MM.1S (cell line): ENCODE results near the gene ZBTB2.

Source experiments
- DNase-seq: peaks from one replicate; pipeline ENCODE4 v3.0.0-alpha.2; 2015
- H2AFZ ChIP-seq: fragments of 300-600 bp; sonication (generic); 2 replicates; pipeline ENCODE4 v1.6.0; 2016; ENCODE audit warnings: antibody characterized with exemption, low read length
- H3F3A ChIP-seq: fragments of 300-600 bp; sonication (generic); 2 replicates; pipeline ENCODE4 v1.6.1; 2016; ENCODE audit warnings: mild to moderate bottlenecking, antibody characterized with exemption, low read length, moderate library complexity, mixed read lengths; ENCODE audit not compliant: insufficient read depth
- H3K27ac ChIP-seq: fragments of 300-600 bp; sonication (generic); 2 replicates; pipeline ENCODE4 v1.5.1; 2016; ENCODE audit warnings: mild to moderate bottlenecking, low read length
- H3K27me3 ChIP-seq: fragments of 300-600 bp; sonication (generic); replicated peaks from 2 replicates; pipeline ENCODE4 v1.6.0; 2016; ENCODE audit warnings: low read length; ENCODE audit not compliant: insufficient read depth
- H3K36me3 ChIP-seq: fragments of 300-600 bp; sonication (generic); replicated peaks from 2 replicates; pipeline ENCODE4 v1.6.1; 2016; ENCODE audit warnings: mild to moderate bottlenecking, low read length, mixed read lengths; ENCODE audit not compliant: insufficient read depth
- H3K4me1 ChIP-seq: fragments of 300-600 bp; sonication (generic); 2 replicates; pipeline ENCODE4 v1.6.1; 2016; ENCODE audit warnings: low read length, mixed read lengths
- H3K4me2 ChIP-seq: fragments of 300-600 bp; sonication (generic); 2 replicates; pipeline ENCODE4 v1.6.0; 2016; ENCODE audit warnings: low read depth, low read length
- H3K4me3 ChIP-seq: fragments of 300-600 bp; sonication (generic); 2 replicates; pipeline ENCODE4 v1.5.1; 2016; ENCODE audit warnings: low read length, mixed read lengths
- H3K79me2 ChIP-seq: fragments of 300-600 bp; sonication (generic); 2 replicates; pipeline ENCODE4 v1.6.1; 2016; ENCODE audit warnings: mixed run types, low read length, mixed read lengths
- H3K9ac ChIP-seq: fragments of 300-600 bp; sonication (generic); 2 replicates; pipeline ENCODE4 v1.6.1; 2016; ENCODE audit warnings: low read length, mixed read lengths
- H3K9me2 ChIP-seq: fragments of 300-600 bp; sonication (generic); replicated peaks from 2 replicates; pipeline ENCODE4 v1.6.1; 2016; ENCODE audit warnings: mild to moderate bottlenecking, low read length, mixed read lengths; ENCODE audit not compliant: insufficient read depth
- H3K9me3 ChIP-seq: fragments of 300-600 bp; sonication (generic); replicated peaks from 2 replicates; pipeline ENCODE4 v1.6.1; 2016; ENCODE audit warnings: mild to moderate bottlenecking, low read length, mixed read lengths; ENCODE audit not compliant: insufficient read depth
- H4K20me1 ChIP-seq: fragments of 300-600 bp; sonication (generic); 2 replicates; pipeline ENCODE4 v1.6.1; 2016; ENCODE audit warnings: mild to moderate bottlenecking, low read length, moderate library complexity, mixed read lengths; ENCODE audit not compliant: insufficient read depth
- EZH2 ChIP-seq: fragments of 300-600 bp; sonication (generic); optimal IDR thresholded peaks from 2 replicates; pipeline ENCODE3; 2017; ENCODE audit warnings: low read depth, mild to moderate bottlenecking, antibody characterized with exemption, low read length, mixed read lengths
- EZH2phosphoT487 ChIP-seq: fragments of 300-600 bp; sonication (generic); IDR thresholded peaks from 2 replicates; pipeline ENCODE4 v1.6.1; 2018; ENCODE audit warnings: antibody characterized with exemption, low read length
- TF ChIP-seq, protein P1 (sequence below): fragments of 300-600 bp; sonication (generic); IDR thresholded peaks from 2 replicates; pipeline ENCODE4 v1.5.1; 2016; ENCODE audit warnings: antibody characterized with exemption, low read length, mixed read lengths

The ZBTB2 gene

DNA sequence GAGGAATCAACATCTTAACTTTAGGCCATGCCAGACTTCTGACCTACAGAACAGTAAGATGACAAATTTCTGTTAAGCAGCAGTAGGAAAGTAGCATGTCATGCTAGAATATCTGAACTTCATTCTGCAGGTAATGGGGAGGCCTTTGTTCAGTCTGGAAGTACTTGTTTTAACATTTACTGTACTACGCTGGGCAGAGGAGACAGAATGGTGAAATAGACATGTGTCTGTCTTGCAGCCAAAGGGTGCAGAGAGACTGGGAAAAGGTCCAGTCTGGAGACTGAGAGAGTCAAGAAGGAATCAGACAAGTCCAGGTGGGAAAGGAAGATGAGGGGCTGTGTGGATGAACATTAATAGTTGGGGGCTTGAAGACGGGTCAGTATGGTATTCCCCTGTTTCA is 17.5 kb upstream of the ZBTB2 start:
- Histone ChIP-seq H3K79me2 (0 out of 2 replicates have a peak, but pooled peaks cover under 1% of the 10 kb centered on the region), H3K9ac (no peak overlapping the region), H3F3A (no peaks in the 10 kb centered on the region), H3K36me3 (no peaks in the 10 kb centered on the region), H4K20me1 (no peaks in the 10 kb centered on the region), H3K9me3 (no peaks in the 10 kb centered on the region), H3K4me2 (no peak overlapping the region), H3K27me3 (no peaks in the 10 kb centered on the region), H2AFZ (no peak overlapping the region), H3K9me2 (no peaks in the 10 kb centered on the region), H3K4me1 (no peaks in the 10 kb centered on the region), H3K4me3 (no peak overlapping the region), H3K27ac (no peak overlapping the region)
- no peak for DNase-seq
- TF ChIP-seq, protein P1, sequence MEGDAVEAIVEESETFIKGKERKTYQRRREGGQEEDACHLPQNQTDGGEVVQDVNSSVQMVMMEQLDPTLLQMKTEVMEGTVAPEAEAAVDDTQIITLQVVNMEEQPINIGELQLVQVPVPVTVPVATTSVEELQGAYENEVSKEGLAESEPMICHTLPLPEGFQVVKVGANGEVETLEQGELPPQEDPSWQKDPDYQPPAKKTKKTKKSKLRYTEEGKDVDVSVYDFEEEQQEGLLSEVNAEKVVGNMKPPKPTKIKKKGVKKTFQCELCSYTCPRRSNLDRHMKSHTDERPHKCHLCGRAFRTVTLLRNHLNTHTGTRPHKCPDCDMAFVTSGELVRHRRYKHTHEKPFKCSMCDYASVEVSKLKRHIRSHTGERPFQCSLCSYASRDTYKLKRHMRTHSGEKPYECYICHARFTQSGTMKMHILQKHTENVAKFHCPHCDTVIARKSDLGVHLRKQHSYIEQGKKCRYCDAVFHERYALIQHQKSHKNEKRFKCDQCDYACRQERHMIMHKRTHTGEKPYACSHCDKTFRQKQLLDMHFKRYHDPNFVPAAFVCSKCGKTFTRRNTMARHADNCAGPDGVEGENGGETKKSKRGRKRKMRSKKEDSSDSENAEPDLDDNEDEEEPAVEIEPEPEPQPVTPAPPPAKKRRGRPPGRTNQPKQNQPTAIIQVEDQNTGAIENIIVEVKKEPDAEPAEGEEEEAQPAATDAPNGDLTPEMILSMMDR, result no peak
- TF ChIP-seq EZH2phosphoT487 (no peak), EZH2 (no peak)

DNA sequence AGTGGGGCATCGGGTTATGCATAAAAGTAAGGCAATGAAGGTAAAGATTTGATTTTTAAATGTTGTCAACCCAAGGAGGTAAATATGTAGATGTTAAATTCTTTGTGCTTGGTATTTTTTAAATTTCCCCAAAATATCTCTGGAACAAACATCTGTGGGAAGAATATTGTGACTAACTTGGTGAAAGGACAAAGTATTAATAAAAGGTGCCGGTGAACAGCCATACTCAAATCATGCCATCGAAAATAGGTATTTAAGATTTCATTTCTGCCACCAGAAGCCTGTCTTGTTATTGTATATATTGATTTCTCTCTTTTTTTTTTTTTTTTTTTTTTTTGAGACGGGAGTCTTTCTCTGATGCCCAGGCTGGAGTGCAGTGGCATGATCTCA is 12.6 kb upstream of the ZBTB2 start:
- Histone ChIP-seq H4K20me1 (no peaks in the 10 kb centered on the region), H3K9ac (no peak overlapping the region), H3F3A (no peaks in the 10 kb centered on the region), H3K27ac (no peak overlapping the region), H3K4me1 (no peaks in the 10 kb centered on the region), H3K79me2 (peaks cover 35% of the 10 kb centered on the region), H3K27me3 (no peaks in the 10 kb centered on the region), H2AFZ (no peak overlapping the region), H3K36me3 (no peaks in the 10 kb centered on the region), H3K9me2 (no peaks in the 10 kb centered on the region), H3K4me2 (no peak overlapping the region), H3K9me3 (no peaks in the 10 kb centered on the region), H3K4me3 (no peak overlapping the region)
- no peak for DNase-seq
- TF ChIP-seq EZH2 (no peak), EZH2phosphoT487 (no peak)
- TF ChIP-seq, protein P1, result no peak

DNA sequence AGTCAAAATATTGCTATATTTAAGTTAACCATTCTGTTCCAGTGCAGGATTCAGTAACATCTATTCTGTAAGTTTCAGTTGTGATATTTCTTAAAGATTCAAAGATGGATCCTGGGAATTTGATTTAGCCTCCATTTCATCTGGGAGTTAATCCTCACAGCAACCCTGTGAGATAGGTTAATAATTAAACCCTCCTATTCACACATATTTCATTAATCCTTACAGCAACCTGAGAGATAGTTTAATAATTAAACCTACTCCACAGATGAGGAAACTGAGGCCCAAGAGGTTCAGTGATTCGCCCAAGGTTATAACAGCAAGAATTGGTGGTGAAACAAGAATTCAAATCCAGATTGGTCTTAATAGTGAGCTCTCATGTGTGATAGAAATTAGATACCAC is 10.9 kb upstream of the ZBTB2 start:
- H3K9me2 ChIP-seq, result no peaks in the 10 kb centered on the region
- no peak overlapping the region for H3K4me2 ChIP-seq
- H2AFZ ChIP-seq, result no peak overlapping the region
- H3K9ac ChIP-seq, result no peak overlapping the region
- H3F3A ChIP-seq, result no peaks in the 10 kb centered on the region
- H3K36me3 ChIP-seq, result no peaks in the 10 kb centered on the region
- DNase-seq, result no peak
- TF ChIP-seq EZH2phosphoT487 (no peak), EZH2 (no peak)
- TF ChIP-seq, protein P1, result no peak
- H3K4me3 ChIP-seq, result no peak overlapping the region
- no peak overlapping the region for H3K27ac ChIP-seq
- H3K27me3 ChIP-seq, result no peaks in the 10 kb centered on the region
- H4K20me1 ChIP-seq, result no peaks in the 10 kb centered on the region
- no peaks in the 10 kb centered on the region for H3K4me1 ChIP-seq
- H3K79me2 ChIP-seq, result peaks cover 52% of the 10 kb centered on the region
- no peaks in the 10 kb centered on the region for H3K9me3 ChIP-seq

DNA sequence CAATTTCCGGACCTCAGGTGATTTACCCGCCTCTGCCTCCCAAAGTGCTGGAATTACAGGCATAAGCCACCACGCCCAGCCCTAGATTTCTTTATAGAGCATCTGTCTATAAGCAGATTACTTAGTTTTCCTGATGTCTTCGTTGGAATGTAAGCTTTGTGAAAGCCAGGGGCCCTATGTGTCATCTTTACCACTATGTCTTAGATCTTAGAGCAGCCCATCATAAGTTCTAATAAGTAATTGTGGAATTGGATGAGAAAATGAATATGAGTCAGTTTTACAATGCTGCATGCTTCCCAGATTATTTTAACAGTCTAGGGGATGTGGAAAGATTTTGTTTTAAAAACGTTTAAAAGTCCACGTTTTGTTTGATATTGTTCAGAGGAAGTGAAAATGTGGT is 9.1 kb upstream of the ZBTB2 start:
- no peaks in the 10 kb centered on the region for H3K9me3 ChIP-seq
- no peak overlapping the region for H2AFZ ChIP-seq
- no peak overlapping the region for H3K4me2 ChIP-seq
- DNase-seq, result no peak
- H3K27me3 ChIP-seq, result no peaks in the 10 kb centered on the region
- no peak overlapping the region for H3K27ac ChIP-seq
- H3K4me1 ChIP-seq, result no peaks in the 10 kb centered on the region
- no peak overlapping the region for H3K9ac ChIP-seq
- H3K79me2 ChIP-seq, result peaks cover 67% of the 10 kb centered on the region
- TF ChIP-seq EZH2 (no peak), EZH2phosphoT487 (no peak)
- TF ChIP-seq, protein P1, result no peak
- H4K20me1 ChIP-seq, result no peaks in the 10 kb centered on the region
- no peaks in the 10 kb centered on the region for H3F3A ChIP-seq
- H3K9me2 ChIP-seq, result no peaks in the 10 kb centered on the region
- H3K36me3 ChIP-seq, result no peaks in the 10 kb centered on the region
- no peak overlapping the region for H3K4me3 ChIP-seq
